Effector memory CD8-positive, alpha-beta T cell (primary cell): ENCODE data around the gene ITGA2B.
"Not testable (repeated sequence)": the region's sequence is repeated elsewhere in the genome, so short reads cannot be mapped to it uniquely, and the experiment has no call there.

Experiments
- ATAC-seq: fragments of 150-1000 bp; cut with Tn5 transposase; replicated peaks from 2 replicates; pipeline ENCODE4 v1.10.0; 2021; ENCODE audit warnings: mild to moderate bottlenecking, moderate library complexity
- DNase-seq, 3 experiments: peaks; one replicate each; pipeline ENCODE4 v3.0.0; 2021
- H3K27ac Mint-ChIP-seq, 2 donors: one replicate each; pipeline ENCODE4 v1.8.0; 2022; ENCODE audit warnings: mild to moderate bottlenecking in 2 of 2, mixed read lengths in 2 of 2, moderate library complexity in 2 of 2
- H3K27me3 Mint-ChIP-seq, 2 donors: one replicate each; pipeline ENCODE4 v1.8.0; 2022; ENCODE audit warnings: mixed read lengths in 2 of 2
- H3K36me3 Mint-ChIP-seq: one replicate; pipeline ENCODE4 v1.8.0; 2022; ENCODE audit warnings: mild to moderate bottlenecking, moderate library complexity, mixed read lengths; ENCODE audit not compliant: insufficient read depth
- H3K4me1 Mint-ChIP-seq, 2 donors: one replicate each; pipeline ENCODE4 v1.8.0; 2022; ENCODE audit warnings: low read depth in 2 of 2, mixed read lengths in 2 of 2
- H3K4me3 Mint-ChIP-seq, 2 donors: one replicate each; pipeline ENCODE4 v1.8.0; 2022; ENCODE audit warnings: mild to moderate bottlenecking in 2 of 2, mixed read lengths in 2 of 2, moderate library complexity in 2 of 2
- H3K9me3 Mint-ChIP-seq, 2 donors: one replicate each; pipeline ENCODE4 v1.8.0; 2022; ENCODE audit warnings: mixed read lengths in 2 of 2

Gene ITGA2B

DNA sequence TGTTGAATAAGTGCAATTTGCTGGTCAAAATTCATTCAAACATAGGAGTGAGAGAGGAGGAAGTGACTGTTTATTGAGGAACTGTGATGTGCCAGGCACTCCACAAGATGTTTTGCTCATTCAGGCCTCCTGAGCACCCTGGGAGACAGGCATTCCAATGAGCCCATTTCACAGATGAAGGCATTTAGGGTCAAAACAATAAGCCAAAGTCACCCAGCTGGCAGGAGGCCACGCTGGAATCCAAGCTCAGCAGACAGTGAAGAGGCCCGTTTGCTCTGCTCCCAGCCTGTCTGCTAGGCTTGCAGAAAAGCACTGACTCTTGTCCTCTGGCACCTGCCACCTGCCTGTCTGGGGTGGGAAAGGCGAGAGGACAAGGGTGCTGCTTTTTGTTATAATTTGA lies 54.7 kb downstream of the ITGA2B start:
- no peak overlapping the region for H3K4me3 Mint-ChIP-seq
- ATAC-seq (no peak), DNase-seq (no peak)
- H3K4me1 Mint-ChIP-seq = peaks cover 4 to 8% of the 10 kb centered on the region in 2 donors
- no peaks in the 10 kb centered on the region for H3K9me3 Mint-ChIP-seq
- H3K27me3 Mint-ChIP-seq = peaks cover 14 to 15% of the 10 kb centered on the region in 2 donors
- H3K27ac Mint-ChIP-seq = no peak overlapping the region
- H3K36me3 Mint-ChIP-seq = no peaks in the 10 kb centered on the region

DNA sequence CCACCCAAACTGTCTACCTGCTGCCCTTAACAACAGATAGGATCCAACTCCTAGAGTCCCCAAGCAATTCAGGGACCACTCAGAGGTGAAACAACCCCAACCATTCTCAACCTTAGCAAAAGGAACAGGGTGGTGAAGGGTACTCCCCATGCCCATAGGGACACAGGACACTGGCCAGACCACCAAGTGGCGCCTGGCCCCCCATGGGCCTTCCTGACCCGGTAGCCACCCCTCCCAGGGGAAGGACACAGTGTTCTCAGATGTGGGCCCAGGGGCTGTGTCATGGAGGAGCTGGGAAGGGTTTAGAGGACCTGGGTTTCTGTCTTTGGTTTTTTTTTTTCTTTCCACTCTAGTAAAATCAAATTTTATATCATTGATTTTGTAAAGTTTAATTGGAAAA lies 55.1 kb downstream of the ITGA2B start:
- Mint-ChIP-seq H3K27me3 (peaks cover 14 to 15% of the 10 kb centered on the region in 2 donors), H3K36me3 (no peaks in the 10 kb centered on the region), H3K4me3 (no peak overlapping the region), H3K27ac (no peak overlapping the region), H3K9me3 (no peaks in the 10 kb centered on the region), H3K4me1 (peaks cover 4 to 8% of the 10 kb centered on the region in 2 donors)
- DNase-seq = no peak
- ATAC-seq = no peak

DNA sequence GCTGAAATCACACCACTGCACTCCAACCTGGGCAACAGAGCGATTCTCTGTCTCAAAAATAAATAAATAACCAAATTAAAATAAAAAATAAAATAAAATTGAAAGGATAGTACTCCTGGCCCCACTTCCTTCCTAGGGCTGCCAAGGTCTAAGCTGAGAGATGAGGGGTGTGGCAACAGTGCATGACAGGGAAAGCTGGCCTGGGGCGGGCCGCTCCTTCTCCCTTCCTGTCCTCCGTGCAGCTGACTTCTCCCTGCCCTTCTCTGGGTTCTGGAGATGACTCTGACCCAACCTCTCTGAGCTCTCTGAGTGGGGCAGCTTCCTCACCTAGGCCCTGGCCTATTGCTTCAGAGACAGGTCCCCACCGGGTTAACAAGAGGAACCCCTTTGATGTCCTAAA lies 56.1 kb downstream of the ITGA2B start:
- no peaks in the 10 kb centered on the region for H3K36me3 Mint-ChIP-seq
- ATAC-seq (no peak), DNase-seq (no peak)
- H3K27ac Mint-ChIP-seq = no peak overlapping the region
- H3K4me1 Mint-ChIP-seq = peaks cover 4% of the 10 kb centered on the region in 2 donors
- H3K27me3 Mint-ChIP-seq = peaks cover 8 to 11% of the 10 kb centered on the region in 2 donors
- no peak overlapping the region for H3K4me3 Mint-ChIP-seq
- no peaks in the 10 kb centered on the region for H3K9me3 Mint-ChIP-seq

DNA sequence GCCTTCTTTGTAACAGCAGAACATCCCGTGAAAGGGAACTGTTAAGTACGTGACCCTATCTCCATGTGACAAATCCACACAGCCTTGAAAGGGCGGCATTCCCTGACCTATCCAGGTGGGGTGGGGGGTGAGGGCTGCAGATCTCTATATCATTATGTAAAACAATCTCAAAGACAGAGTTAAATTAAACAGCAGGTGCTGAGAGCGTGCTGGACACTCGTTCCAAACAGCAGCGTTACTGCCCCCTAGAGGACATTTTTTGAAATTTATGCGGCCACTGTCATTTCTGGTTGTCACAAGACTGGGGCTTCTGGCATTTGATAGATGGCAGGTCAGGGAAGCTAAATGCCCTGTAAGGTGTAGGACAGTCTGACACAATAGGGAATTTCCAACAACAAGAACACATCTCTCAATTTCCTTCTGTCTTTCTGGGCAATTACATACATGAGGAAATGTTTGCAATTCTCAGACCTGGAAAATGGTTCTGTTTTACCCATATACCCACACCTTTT lies 58.1 kb downstream of the ITGA2B start:
- peaks cover 4% of the 10 kb centered on the region for H3K36me3 Mint-ChIP-seq
- H3K27me3 Mint-ChIP-seq = no peaks in the 10 kb centered on the region
- no peak overlapping the region for H3K27ac Mint-ChIP-seq
- ATAC-seq = peak; percentile 28
- peaks cover 8% of the 10 kb centered on the region in 2 donors for H3K4me1 Mint-ChIP-seq
- peak; percentile 77 to 78 (median 77) for DNase-seq
- H3K4me3 Mint-ChIP-seq = no peak overlapping the region
- no peaks in the 10 kb centered on the region for H3K9me3 Mint-ChIP-seq

DNA sequence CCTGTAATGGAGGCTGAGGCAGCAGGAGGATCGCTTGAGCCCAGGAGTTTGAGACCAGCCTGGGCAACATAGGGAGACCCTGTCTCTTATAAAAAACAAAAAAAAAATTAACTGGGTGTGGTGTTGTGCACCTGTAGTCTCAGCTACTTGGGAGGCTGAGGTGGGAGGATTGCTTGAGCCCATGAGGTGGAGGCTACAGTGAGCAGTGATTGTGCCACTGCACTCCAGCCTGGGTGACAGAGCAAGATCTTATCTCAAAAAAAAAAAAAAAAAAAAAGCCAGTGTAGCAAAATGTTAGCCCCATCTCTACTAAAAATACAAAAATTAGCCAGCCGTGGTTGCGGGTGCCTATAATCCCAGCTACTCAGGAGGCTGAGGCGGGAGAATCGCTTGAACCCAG lies 59.2 kb downstream of the ITGA2B start:
- not testable (repeated sequence) for H3K27ac Mint-ChIP-seq, H3K27me3 Mint-ChIP-seq, H3K9me3 Mint-ChIP-seq, ATAC-seq, H3K4me3 Mint-ChIP-seq, DNase-seq
- Mint-ChIP-seq H3K36me3 (peaks cover 15% of the 10 kb centered on the region), H3K4me1 (peaks cover 14% of the 10 kb centered on the region in 2 donors)

DNA sequence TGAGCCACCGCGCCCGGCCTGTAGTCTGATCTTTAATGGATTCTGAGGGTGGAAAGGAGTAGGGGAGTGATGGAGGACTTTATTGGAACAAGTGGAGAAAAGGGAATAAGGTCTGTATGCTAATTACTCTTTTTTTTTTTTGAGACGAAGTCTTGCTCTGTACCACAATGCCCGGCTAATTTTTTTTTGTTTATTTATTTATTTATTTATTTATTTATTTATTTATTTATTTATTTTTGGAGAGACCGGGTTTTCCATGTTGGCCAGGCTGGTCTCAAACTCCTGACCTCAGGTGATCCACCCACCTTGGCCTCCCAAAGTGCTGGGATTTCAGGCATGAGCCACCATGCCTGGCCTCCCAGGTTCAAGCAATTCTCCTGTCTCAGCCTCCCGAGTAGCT lies 59.9 kb downstream of the ITGA2B start:
- Mint-ChIP-seq H3K36me3 (peaks cover 20% of the 10 kb centered on the region), H3K4me1 (peaks cover 17% of the 10 kb centered on the region in 2 donors)
- H3K9me3 Mint-ChIP-seq, H3K4me3 Mint-ChIP-seq, ATAC-seq, H3K27me3 Mint-ChIP-seq, DNase-seq, H3K27ac Mint-ChIP-seq: not testable (repeated sequence)

DNA sequence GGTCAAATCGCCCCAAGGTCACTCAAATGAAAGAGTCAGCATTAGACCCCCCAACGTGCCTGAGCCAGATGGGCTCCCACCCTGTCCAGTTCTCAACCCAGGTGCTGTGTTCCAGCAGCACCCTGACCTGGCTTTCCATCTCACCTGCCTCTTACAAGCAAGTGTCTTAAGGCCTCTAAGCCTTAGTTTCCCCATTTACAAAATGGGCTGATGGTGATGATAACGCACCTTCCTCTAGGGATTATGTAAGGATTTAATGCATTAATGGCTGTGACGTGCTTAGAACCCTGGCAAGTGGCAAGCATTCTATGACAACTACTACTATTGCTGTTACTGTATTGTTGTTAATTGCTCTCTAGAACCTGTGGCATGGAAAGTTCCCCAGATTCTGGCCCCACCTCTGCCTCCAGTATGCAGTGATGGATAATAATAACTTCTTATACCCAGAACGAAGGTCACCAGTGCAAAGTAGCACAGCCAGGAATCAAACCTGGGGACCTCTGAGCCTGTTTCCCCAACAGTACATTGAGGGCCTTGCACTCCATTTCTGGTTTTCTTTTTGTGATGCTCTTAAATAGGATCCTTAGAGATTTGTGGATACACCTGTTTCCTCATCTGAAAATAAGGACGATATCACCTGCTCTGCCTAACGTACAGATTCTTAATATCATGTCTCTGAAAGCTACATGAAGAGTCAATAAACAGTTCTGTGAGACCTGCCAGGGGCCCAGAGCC lies 61.6 kb downstream of the ITGA2B start:
- ATAC-seq = no peak
- H3K4me3 Mint-ChIP-seq = peak overlapping the region in 1 of 2 donors; percentile 19
- peaks cover 26% of the 10 kb centered on the region for H3K36me3 Mint-ChIP-seq
- H3K27me3 Mint-ChIP-seq = no peaks in the 10 kb centered on the region
- H3K4me1 Mint-ChIP-seq = peaks cover 18 to 21% of the 10 kb centered on the region in 2 donors
- no peak overlapping the region for H3K27ac Mint-ChIP-seq
- no peak for DNase-seq
- no peaks in the 10 kb centered on the region for H3K9me3 Mint-ChIP-seq

DNA sequence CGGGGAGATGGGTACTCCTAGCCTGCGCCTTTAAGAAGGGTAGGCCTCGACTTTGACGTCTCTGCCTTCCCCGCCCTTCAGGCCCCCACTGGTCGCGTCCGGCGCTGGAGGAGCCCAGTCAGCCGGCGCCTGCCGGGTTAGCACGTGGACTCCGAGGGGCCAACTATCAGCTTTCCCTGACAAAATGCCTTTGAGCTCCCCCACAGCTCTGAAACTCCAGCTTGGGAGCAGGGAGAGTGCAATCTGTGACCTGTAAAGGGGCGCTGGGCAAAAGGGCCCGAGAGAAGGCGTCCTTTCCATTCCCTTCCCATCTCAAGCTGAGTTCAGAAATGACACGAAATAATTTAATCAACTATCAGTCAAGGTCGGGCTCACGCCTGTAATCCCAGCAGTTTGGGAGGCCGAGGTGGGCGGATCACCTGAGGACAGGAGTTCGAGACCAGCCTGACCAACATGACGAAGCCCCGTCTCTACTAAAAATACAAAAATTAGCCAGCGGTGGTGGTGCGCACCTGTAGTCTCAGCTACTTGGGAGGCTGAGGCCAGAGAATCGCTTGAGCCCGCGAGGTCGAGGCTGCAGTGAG lies 62.5 kb downstream of the ITGA2B start:
- Mint-ChIP-seq H3K4me1 (peaks cover 22 to 25% of the 10 kb centered on the region in 2 donors), H3K9me3 (no peaks in the 10 kb centered on the region), H3K36me3 (peaks cover 28% of the 10 kb centered on the region), H3K27me3 (no peaks in the 10 kb centered on the region), H3K4me3 (peak overlapping the region; percentile 90 to 96), H3K27ac (peak overlapping the region; percentile 90 to 94)
- peak; percentile 75 for ATAC-seq
- DNase-seq = peak; percentile 91

DNA sequence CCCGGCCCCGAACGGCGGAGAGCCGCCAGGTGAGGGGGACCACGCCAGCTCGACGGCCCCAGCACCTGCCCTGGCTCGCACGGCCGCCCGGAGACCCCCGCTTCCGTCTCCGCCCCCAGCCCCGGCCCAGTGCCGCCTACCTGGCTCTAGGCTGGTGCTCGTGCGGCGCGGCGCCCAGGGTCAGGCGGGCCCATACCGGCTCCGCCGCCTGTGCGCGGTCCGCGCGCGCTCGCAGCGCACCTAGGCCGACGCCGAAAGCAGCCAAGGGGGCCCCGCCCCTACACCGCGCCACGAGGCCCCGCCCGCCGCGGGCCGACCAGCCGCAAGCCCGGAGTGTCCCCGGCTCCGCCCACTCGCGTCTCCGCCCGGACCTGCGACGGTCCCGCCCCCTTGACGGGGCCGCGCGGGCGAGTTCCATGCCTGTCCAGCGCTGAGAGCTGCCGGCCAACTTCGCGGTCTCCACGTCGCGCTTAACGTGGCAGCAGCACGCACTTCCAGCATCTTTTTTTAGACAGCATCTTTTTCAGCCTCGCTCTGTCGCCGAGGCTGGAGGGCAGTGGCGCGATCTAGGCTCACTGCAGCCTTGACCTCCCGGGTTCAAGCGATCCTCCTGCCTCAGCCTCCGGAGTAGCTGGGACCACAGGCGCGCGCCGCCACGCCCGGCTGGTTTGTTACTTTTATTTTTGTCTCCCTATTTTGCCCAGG lies 64.7 kb downstream of the ITGA2B start, which contains the start of gene SLC25A39:
SLC25A39 (minus strand) TSS at position 253 of the 705 bp plus-strand sequence. CDS start 1,261 bp downstream, outside the sequence.
- Mint-ChIP-seq H3K4me1 (peaks cover 18 to 20% of the 10 kb centered on the region in 2 donors), H3K27ac (peak within 1 kb of the TSS; percentile 90 to 94), H3K9me3 (no peaks in the 10 kb centered on the region), H3K36me3 (peaks cover 32% of the 10 kb centered on the region), H3K4me3 (peak within 1 kb of the TSS; percentile 90 to 96), H3K27me3 (no peaks in the 10 kb centered on the region)
- peak; percentile 92 to 97 (median 97) for DNase-seq
- peak; percentile 71 for ATAC-seq

DNA sequence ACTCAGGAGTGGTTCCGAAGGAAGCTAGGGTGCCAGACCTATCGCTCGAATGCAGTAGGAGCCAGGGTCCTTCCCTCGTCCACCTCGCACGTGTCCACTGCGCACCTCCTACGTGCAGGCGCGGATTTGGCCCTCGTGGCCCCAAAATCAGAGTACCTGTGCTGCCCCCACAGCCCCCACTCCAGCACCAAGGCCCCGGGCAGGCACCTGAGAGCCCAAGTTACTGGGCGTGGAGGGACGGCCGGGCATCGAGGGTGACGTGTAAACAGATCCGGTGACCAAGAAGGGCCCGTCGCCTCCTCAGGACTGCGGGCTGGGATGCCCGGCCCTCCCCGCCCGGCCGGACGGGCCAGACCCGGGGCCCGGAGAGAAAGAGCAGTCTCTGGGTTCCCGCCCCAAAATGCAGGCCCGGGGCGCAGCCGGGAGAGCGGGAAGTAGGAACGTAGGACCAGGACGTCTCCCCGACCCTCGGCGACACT lies 65.3 kb downstream of the ITGA2B start:
- H3K4me3 Mint-ChIP-seq = peak overlapping the region; percentile 90 to 96
- no peaks in the 10 kb centered on the region for H3K9me3 Mint-ChIP-seq
- H3K27ac Mint-ChIP-seq = peak overlapping the region in 1 of 2 donors; percentile 74
- H3K36me3 Mint-ChIP-seq = peaks cover 37% of the 10 kb centered on the region
- DNase-seq = peak in 1 of 3 experiments; percentile 22
- ATAC-seq = no peak
- H3K4me1 Mint-ChIP-seq = peaks cover 18 to 20% of the 10 kb centered on the region in 2 donors
- H3K27me3 Mint-ChIP-seq = no peaks in the 10 kb centered on the region

DNA sequence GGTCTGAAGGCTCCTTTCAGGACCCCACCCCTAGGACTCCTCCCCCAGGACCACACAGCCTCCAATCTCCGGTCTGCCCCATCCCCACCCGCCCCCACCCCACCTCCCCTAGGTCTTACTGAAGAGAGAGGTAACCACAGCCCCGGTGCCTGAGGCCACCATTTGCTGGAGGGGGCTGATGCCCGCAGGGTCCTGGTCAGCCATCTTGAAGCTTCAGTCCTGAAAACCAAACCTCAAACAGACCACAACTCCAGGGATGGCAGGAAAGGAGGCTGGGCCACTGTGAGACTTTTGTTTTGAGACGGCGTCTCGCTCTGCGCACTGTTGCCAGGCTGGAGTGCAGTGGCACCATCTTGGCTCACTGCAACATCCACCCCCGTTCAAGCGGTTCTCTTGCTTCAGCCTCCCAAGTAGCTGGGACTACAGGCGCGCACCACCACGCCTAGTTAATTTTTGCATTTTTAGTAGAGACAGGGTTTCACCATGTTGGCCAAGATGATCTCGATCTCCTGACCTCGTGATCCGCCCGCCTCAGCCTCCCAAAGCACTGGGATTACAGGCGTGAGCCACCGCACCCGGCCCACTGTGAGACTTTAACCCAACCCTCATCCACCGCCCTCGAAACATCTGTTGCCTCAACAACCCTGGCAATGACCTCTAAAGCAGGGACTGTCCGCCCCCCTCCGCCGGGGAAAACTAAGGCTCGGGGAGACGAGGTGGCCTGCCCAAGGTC lies 65.9 kb downstream of the ITGA2B start:
- Mint-ChIP-seq H3K4me1 (peaks cover 18 to 20% of the 10 kb centered on the region in 2 donors), H3K36me3 (peaks cover 41% of the 10 kb centered on the region), H3K9me3 (no peaks in the 10 kb centered on the region), H3K27ac (peak overlapping the region in 1 of 2 donors; percentile 74), H3K4me3 (peak overlapping the region; percentile 90 to 96), H3K27me3 (peaks cover under 1 to 3% of the 10 kb centered on the region in 2 donors)
- DNase-seq (no peak), ATAC-seq (no peak)

DNA sequence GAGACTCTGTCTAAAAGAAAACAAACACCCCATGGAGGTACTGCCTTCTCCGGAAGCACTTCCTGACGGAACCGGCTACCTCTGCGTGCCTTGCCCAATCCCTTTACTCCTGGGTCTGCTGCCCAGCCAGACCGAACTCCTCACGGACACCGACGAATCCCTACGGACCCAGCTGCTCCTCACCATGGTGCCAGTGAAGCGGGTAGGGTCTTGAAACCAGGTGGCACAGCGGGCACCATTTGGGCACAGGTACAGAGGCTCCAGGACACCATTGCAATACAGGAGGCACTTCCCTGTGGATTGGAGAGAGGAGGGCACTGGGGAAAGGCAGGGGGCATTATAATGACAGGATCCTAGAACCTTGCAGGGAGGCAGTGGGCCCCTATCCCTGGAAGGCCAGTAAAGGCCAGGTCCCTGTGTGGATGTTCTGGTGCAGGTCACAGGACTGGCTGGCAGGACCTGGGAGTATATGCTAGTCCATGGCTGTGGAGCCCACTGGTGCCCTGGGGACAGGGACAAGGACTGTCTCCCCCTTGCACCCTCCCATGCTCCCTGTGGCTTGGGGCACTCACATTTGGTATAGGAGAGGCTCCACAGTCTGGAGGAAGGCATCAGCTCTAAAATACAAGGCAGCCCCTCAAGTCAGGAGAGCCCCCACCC lies 67.1 kb downstream of the ITGA2B start:
- DNase-seq (no peak), ATAC-seq (no peak)
- Mint-ChIP-seq H3K4me3 (peak overlapping the region; percentile 40 to 96), H3K9me3 (no peaks in the 10 kb centered on the region), H3K27ac (peak overlapping the region in 1 of 2 donors; percentile 25), H3K4me1 (peaks cover 18 to 20% of the 10 kb centered on the region in 2 donors), H3K27me3 (peaks cover 12 to 15% of the 10 kb centered on the region in 2 donors), H3K36me3 (peaks cover 48% of the 10 kb centered on the region)
